Measurements from ENCODE around the gene CREB3.

- TF ChIP-seq CTCF (conservative IDR thresholded peaks at IDR 0.05; ENCODE audit: low read length), result no peak
- TF ChIP-seq EZH2phosphoT487 (IDR thresholded peaks at IDR 0.05; ENCODE audit: borderline replicate concordance), result no peak
Observed at GRCh38 chr9:35705836-35706430, 26.5 kb upstream of the CREB3 start.

Data from Loucy (cell line).